HCT116 (cell line): ENCODE data around the gene THSD7B. TPM values are rescaled to one million over a fixed set of nuclear protein-coding genes. Genes with fewer than 3 reads are reported as not detected.

Source experiments
- ATAC-seq: fragments of 200-7000 bp; cut with Tn5 transposase; 2 replicates; pipeline ENCODE4 v1.9.1; 2020; ENCODE audit warnings: mild to moderate bottlenecking, moderate library complexity
- BruUV-seq: library from RNA; stranded (reverse); fragments of 400-500 nt; replicated peaks from 2 replicates; lab custom pipeline; 2021; lab: Mats Ljungman, UMichigan
- CTCF ChIA-PET: fragments of 300-600 bp; sonication (Branson Sonifier 250); formaldehyde crosslinking; loops from one replicate; lab custom pipeline; 2021; ENCODE audit warnings: antibody characterized with exemption; lab: Charles Lee
- POLR2A ChIA-PET: fragments of 300-600, 350-600 bp; sonication (Branson Sonifier 250); formaldehyde crosslinking; loops from one replicate; lab custom pipeline; 2021; ENCODE audit warnings: antibody characterized with exemption; lab: Charles Lee
- RAD21 ChIA-PET, 2 experiments: fragments of 300-600 bp; sonication (Branson Sonifier 250); formaldehyde crosslinking; loops; one replicate each; lab custom pipeline; 2023; ENCODE audit warnings: low total read pairs in 2 of 2; ENCODE audit not compliant: uncharacterized antibody in 2 of 2, unreplicated experiment in 2 of 2, low non-redundant PET in 1 of 2; lab: Charles Lee
- DNase-seq: peaks from one replicate; pipeline ENCODE4 v3.0.0-alpha.2; 2010; ENCODE audit warnings: low read depth, low spot score
- H2AFZ ChIP-seq: fragments of 200-600 bp; shearing (Covaris generic), sonication (generic); 2 replicates; pipeline ENCODE4 v1.6.1; 2017; ENCODE audit warnings: low read depth, mixed run types, mixed read lengths, antibody characterized with exemption, low read length; ENCODE audit not compliant: poor library complexity, severe bottlenecking
- H3K27ac ChIP-seq: 2 replicates; pipeline ENCODE4 v1.5.1; 2012; ENCODE audit warnings: low read depth, low read length
- H3K27me3 ChIP-seq: fragments of 200-600 bp; sonication (generic); 2 replicates; pipeline ENCODE4 v1.6.1; 2016; ENCODE audit warnings: mixed run types, low read length, mixed read lengths; ENCODE audit not compliant: insufficient read depth
- H3K36me3 ChIP-seq, 2 experiments: fragments of 200-500 bp in 1 of 2; fragments of 200-600 bp in 1 of 2; sonication (Bioruptor generic) in 1 of 2; sonication (generic) in 1 of 2; 2 replicates each; pipeline versions ENCODE4 v1.5.1 to v1.6.1; 2014 to 2016; ENCODE audit warnings: low read length in 2 of 2, inconsistent platforms in 1 of 2, mixed read lengths in 1 of 2, mixed run types in 1 of 2; ENCODE audit not compliant: insufficient read depth in 2 of 2, control insufficient read depth in 1 of 2
- H3K4me1 ChIP-seq, 2 experiments: fragments of 200-600 bp in 1 of 2; sonication (generic) in 1 of 2; 2 replicates each; pipeline versions ENCODE4 v1.5.1 to v1.6.1; 2012 to 2017; ENCODE audit warnings: low read length in 2 of 2, inconsistent platforms in 1 of 2, mild to moderate bottlenecking in 1 of 2, mixed read lengths in 1 of 2, mixed run types in 1 of 2, moderate library complexity in 1 of 2; ENCODE audit not compliant: insufficient read depth in 2 of 2, control insufficient read depth in 1 of 2
- H3K4me2 ChIP-seq: fragments of 200-600 bp; sonication (generic); 2 replicates; pipeline ENCODE4 v1.6.1; 2017; ENCODE audit warnings: mixed run types, low read length, mixed read lengths
- H3K4me3 ChIP-seq, 2 experiments: fragments of 200-600 bp in 1 of 2; sonication (generic) in 1 of 2; replicated peaks in 1 of 2; 2 replicates each; pipeline ENCODE4 v1.5.1; 2011 to 2016; ENCODE audit warnings: low read length in 2 of 2, control low read depth in 1 of 2, low read depth in 1 of 2, mild to moderate bottlenecking in 1 of 2, mixed read lengths in 1 of 2, mixed run types in 1 of 2
- H3K79me2 ChIP-seq: fragments of 200-600 bp; sonication (generic); 2 replicates; pipeline ENCODE4 v1.6.1; 2017; ENCODE audit warnings: mild to moderate bottlenecking, mixed run types, low read length, moderate library complexity, mixed read lengths; ENCODE audit not compliant: insufficient read depth
- H3K9ac ChIP-seq: fragments of 200-600 bp; sonication (generic); 2 replicates; pipeline ENCODE4 v1.6.1; 2016; ENCODE audit warnings: low read length, mixed read lengths
- H3K9me2 ChIP-seq: fragments of 200-600 bp; sonication (generic), shearing (Covaris generic); 2 replicates; pipeline ENCODE4 v1.6.1; 2017; ENCODE audit warnings: mixed run types, mild to moderate bottlenecking, moderate library complexity; ENCODE audit not compliant: insufficient read depth
- H3K9me3 ChIP-seq, 2 experiments: fragments of 200-500 bp in 1 of 2; fragments of 200-600 bp in 1 of 2; sonication (Bioruptor generic) in 1 of 2; sonication (generic) in 1 of 2; 2 replicates each; pipeline ENCODE4 v1.6.1; 2014 to 2017; ENCODE audit warnings: low read length in 2 of 2, mixed read lengths in 2 of 2, inconsistent platforms in 1 of 2, low read depth in 1 of 2, mild to moderate bottlenecking in 1 of 2, mixed run types in 1 of 2, moderate library complexity in 1 of 2; ENCODE audit not compliant: control insufficient read depth in 1 of 2, insufficient read depth in 1 of 2
- H4K20me1 ChIP-seq: fragments of 200-600 bp; sonication (generic), shearing (Covaris generic); 2 replicates; pipeline ENCODE4 v1.6.1; 2017; ENCODE audit warnings: mixed run types, mild to moderate bottlenecking, moderate library complexity; ENCODE audit not compliant: insufficient read depth
- CBX3 ChIP-seq: IDR thresholded peaks from 2 replicates; pipeline ENCODE4 v1.6.1; 2012; ENCODE audit warnings: low read depth
- EGR1 ChIP-seq: IDR thresholded peaks from 2 replicates; pipeline ENCODE4 v1.6.1; 2012; ENCODE audit warnings: low read depth
- ELF1 ChIP-seq: IDR thresholded peaks from 2 replicates; pipeline ENCODE4 v1.6.1; 2012; ENCODE audit warnings: low read depth, borderline replicate concordance
- EZH2 ChIP-seq: fragments of 200-600 bp; sonication (generic); IDR thresholded peaks from 2 replicates; pipeline ENCODE4 v1.6.1; 2017; ENCODE audit warnings: antibody characterized with exemption, mixed run types
- EZH2phosphoT487 ChIP-seq: fragments of 200-600 bp; IDR thresholded peaks from 2 replicates; pipeline ENCODE4 v1.6.1; 2018; ENCODE audit warnings: antibody characterized with exemption, borderline replicate concordance
- FOSL1 ChIP-seq: IDR thresholded peaks from 2 replicates; pipeline ENCODE4 v1.6.1; 2012; ENCODE audit warnings: low read depth
- JUND ChIP-seq: IDR thresholded peaks from 2 replicates; pipeline ENCODE4 v1.6.1; 2012
- POLR2AphosphoS5 ChIP-seq: IDR thresholded peaks from 2 replicates; pipeline ENCODE4 v1.6.1; 2011; ENCODE audit warnings: mild to moderate bottlenecking, low read depth, low read length, moderate library complexity
- RAD21 ChIP-seq: IDR thresholded peaks from 2 replicates; pipeline ENCODE4 v1.6.1; 2012; ENCODE audit warnings: low read depth, mild to moderate bottlenecking
- SIN3A ChIP-seq: IDR thresholded peaks from 2 replicates; pipeline ENCODE4 v1.6.1; 2012; ENCODE audit warnings: low read depth
- SP1 ChIP-seq: IDR thresholded peaks from 2 replicates; pipeline ENCODE4 v1.6.1; 2012; ENCODE audit warnings: low read depth
- ZFX ChIP-seq: fragments of 450-650 bp; IDR thresholded peaks from 2 replicates; pipeline ENCODE4 v1.6.1; 2017
- ZNF274 ChIP-seq: fragments of 200-500 bp; sonication (Bioruptor generic); IDR thresholded peaks from 2 replicates; pipeline ENCODE4 v1.6.1; 2014; ENCODE audit warnings: mild to moderate bottlenecking, low read depth, low read length, inconsistent platforms
- intact Hi-C: fragments of 100-400 bp; cut with micrococcal nuclease; formaldehyde crosslinking; loops from 2 replicates; pipeline ENCODE4 v1.10.0; 2022
- total RNA-seq: library from RNA; stranded (reverse); gene quantifications from one replicate; pipeline ENCODE4 v1.2.1, GENCODE V29; 2021; ENCODE audit not compliant: unreplicated experiment
- TF ChIP-seq, protein P1 (sequence below): IDR thresholded peaks from 2 replicates; pipeline ENCODE4 v1.6.1; 2012
- TF ChIP-seq, protein P2 (sequence below): IDR thresholded peaks from 2 replicates; pipeline ENCODE4 v1.6.1; 2012
- TF ChIP-seq, protein P3 (sequence below): IDR thresholded peaks from 2 replicates; pipeline ENCODE4 v1.6.1; 2011; ENCODE audit warnings: mild to moderate bottlenecking, low read length, moderate library complexity; ENCODE audit not compliant: insufficient replicate concordance; ENCODE audit errors: extremely low read depth
- TF ChIP-seq, protein P4 (sequence below): IDR thresholded peaks from 2 replicates; pipeline ENCODE4 v1.6.1; 2012; ENCODE audit warnings: low read depth

The THSD7B gene
- total RNA-seq, 1 experiment from 2014 or later = not detected

DNA sequence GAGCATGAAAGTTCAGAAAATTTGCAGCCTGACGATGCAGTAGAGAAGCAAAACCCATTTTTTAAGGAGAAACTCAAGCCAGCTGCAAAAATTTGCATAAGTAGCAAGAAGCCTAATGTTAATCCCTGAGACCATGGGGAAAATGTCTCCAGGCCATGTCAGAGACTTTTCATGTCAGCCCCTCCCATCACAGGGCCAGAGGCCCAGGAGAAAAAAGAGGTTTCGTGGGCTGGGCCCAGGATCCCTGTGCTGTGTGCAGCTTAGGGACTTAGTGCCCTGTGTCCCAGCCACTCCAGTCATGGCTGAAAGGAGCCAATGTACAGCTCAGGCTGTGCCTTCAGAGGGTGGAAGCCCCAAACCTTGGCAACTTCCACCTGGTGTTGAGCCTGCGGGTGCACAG, 533.0 kb downstream of the THSD7B start:
- ChIA-PET CTCF (no interaction called here), RAD21 (no interaction called here), POLR2A (no interaction called here)
- Histone ChIP-seq H4K20me1 (no peaks in the 10 kb centered on the region), H3K9me2 (no peaks in the 10 kb centered on the region), H3K4me3 (no peak overlapping the region), H3K36me3 (no peaks in the 10 kb centered on the region), H3K4me1 (no peaks in the 10 kb centered on the region), H3K4me2 (no peak overlapping the region), H3K79me2 (no peaks in the 10 kb centered on the region), H3K9me3 (peaks cover 4 to 16% of the 10 kb centered on the region in 2 experiments; a peak in 2 of 4 replicates), H3K27ac (no peak overlapping the region), H3K27me3 (no peaks in the 10 kb centered on the region), H3K9ac (no peak overlapping the region), H2AFZ (no peak overlapping the region)
- intact Hi-C loops = no loop called here
- no TSS peak for BruUV-seq
- DNase-seq (no peak), ATAC-seq (no peak)
- TF ChIP-seq, protein P1, sequence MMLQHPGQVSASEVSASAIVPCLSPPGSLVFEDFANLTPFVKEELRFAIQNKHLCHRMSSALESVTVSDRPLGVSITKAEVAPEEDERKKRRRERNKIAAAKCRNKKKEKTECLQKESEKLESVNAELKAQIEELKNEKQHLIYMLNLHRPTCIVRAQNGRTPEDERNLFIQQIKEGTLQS = no peak

DNA sequence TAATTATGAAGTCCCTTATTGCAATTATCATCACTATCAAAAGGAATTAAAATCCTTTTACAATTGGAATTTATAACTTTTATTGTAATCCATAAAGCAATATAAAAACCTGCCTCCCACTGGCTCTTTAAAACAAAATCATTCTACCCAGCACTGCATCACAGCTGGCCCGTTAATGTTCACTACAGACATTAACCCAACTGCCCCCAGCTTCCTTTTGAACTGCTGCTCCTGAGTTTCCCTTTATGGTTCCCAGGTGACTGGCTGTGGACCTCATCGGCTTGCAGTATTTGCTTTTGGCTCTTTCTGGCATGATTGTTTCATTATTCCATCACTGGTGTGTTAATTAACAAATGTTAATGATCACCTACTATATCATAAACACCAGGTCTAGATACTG, 535.6 kb downstream of the THSD7B start:
- DNase-seq (no peak), ATAC-seq (no peak)
- ChIA-PET RAD21 (no interaction called here), POLR2A (no interaction called here), CTCF (no interaction called here)
- H3K36me3 ChIP-seq = no peaks in the 10 kb centered on the region
- H3K4me2 ChIP-seq = no peak overlapping the region
- no peak overlapping the region for H3K27ac ChIP-seq
- H3K4me1 ChIP-seq = no peaks in the 10 kb centered on the region
- H3K9me2 ChIP-seq = no peaks in the 10 kb centered on the region
- intact Hi-C loops = no loop called here
- no peak overlapping the region for H2AFZ ChIP-seq
- H3K9me3 ChIP-seq = peaks cover 4 to 10% of the 10 kb centered on the region in 2 experiments; a peak in 2 of 4 replicates
- no peak overlapping the region for H3K9ac ChIP-seq
- H3K27me3 ChIP-seq = no peaks in the 10 kb centered on the region
- BruUV-seq = no TSS peak
- no peaks in the 10 kb centered on the region for H3K79me2 ChIP-seq
- H3K4me3 ChIP-seq = no peak overlapping the region
- no peaks in the 10 kb centered on the region for H4K20me1 ChIP-seq
- TF ChIP-seq, protein P2, sequence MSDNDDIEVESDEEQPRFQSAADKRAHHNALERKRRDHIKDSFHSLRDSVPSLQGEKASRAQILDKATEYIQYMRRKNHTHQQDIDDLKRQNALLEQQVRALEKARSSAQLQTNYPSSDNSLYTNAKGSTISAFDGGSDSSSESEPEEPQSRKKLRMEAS = no peak
- TF ChIP-seq SIN3A (no peak), EZH2phosphoT487 (no peak), SP1 (no peak), CBX3 (no peak), POLR2AphosphoS5 (no peak), RAD21 (no peak), ZFX (no peak), EGR1 (no peak), JUND (no peak), ZNF274 (no peak), EZH2 (no peak), FOSL1 (no peak), ELF1 (no peak)
- TF ChIP-seq, protein P3, sequence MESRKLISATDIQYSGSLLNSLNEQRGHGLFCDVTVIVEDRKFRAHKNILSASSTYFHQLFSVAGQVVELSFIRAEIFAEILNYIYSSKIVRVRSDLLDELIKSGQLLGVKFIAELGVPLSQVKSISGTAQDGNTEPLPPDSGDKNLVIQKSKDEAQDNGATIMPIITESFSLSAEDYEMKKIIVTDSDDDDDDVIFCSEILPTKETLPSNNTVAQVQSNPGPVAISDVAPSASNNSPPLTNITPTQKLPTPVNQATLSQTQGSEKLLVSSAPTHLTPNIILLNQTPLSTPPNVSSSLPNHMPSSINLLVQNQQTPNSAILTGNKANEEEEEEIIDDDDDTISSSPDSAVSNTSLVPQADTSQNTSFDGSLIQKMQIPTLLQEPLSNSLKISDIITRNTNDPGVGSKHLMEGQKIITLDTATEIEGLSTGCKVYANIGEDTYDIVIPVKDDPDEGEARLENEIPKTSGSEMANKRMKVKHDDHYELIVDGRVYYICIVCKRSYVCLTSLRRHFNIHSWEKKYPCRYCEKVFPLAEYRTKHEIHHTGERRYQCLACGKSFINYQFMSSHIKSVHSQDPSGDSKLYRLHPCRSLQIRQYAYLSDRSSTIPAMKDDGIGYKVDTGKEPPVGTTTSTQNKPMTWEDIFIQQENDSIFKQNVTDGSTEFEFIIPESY = no peak
- TF ChIP-seq, protein P4, sequence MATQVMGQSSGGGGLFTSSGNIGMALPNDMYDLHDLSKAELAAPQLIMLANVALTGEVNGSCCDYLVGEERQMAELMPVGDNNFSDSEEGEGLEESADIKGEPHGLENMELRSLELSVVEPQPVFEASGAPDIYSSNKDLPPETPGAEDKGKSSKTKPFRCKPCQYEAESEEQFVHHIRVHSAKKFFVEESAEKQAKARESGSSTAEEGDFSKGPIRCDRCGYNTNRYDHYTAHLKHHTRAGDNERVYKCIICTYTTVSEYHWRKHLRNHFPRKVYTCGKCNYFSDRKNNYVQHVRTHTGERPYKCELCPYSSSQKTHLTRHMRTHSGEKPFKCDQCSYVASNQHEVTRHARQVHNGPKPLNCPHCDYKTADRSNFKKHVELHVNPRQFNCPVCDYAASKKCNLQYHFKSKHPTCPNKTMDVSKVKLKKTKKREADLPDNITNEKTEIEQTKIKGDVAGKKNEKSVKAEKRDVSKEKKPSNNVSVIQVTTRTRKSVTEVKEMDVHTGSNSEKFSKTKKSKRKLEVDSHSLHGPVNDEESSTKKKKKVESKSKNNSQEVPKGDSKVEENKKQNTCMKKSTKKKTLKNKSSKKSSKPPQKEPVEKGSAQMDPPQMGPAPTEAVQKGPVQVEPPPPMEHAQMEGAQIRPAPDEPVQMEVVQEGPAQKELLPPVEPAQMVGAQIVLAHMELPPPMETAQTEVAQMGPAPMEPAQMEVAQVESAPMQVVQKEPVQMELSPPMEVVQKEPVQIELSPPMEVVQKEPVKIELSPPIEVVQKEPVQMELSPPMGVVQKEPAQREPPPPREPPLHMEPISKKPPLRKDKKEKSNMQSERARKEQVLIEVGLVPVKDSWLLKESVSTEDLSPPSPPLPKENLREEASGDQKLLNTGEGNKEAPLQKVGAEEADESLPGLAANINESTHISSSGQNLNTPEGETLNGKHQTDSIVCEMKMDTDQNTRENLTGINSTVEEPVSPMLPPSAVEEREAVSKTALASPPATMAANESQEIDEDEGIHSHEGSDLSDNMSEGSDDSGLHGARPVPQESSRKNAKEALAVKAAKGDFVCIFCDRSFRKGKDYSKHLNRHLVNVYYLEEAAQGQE = no peak
- TF ChIP-seq, protein P1 = no peak
